Skeletal muscle satellite cell (primary cell): Measurements from ENCODE around the gene AP2B1.
"Not testable (repeated sequence)": the region's sequence is repeated elsewhere in the genome, so short reads cannot be mapped to it uniquely, and the experiment has no call there.

ENCODE experiments used
- H3K27me3 ChIP-seq: 2 replicates; pipeline ENCODE4 v1.7.0; 2013; ENCODE audit warnings: low read length; ENCODE audit not compliant: control insufficient read depth, insufficient read depth
- H3K36me3 ChIP-seq: 2 replicates; pipeline ENCODE4 v1.7.0; 2013; ENCODE audit warnings: mild to moderate bottlenecking, control low read depth, low read length; ENCODE audit not compliant: insufficient read depth
- H3K4me1 ChIP-seq: 2 replicates; pipeline ENCODE4 v1.7.0; 2013; ENCODE audit warnings: low read length; ENCODE audit not compliant: control insufficient read depth, insufficient read depth
- H3K4me2 ChIP-seq: 2 replicates; pipeline ENCODE4 v1.7.0; 2013; ENCODE audit warnings: mild to moderate bottlenecking, low read length
- H3K4me3 ChIP-seq: 2 replicates; pipeline ENCODE4 v1.7.0; 2013; ENCODE audit warnings: low read length
- H3K9ac ChIP-seq: 2 replicates; pipeline ENCODE4 v1.7.0; 2013; ENCODE audit warnings: mild to moderate bottlenecking, low read depth, low read length, moderate library complexity
- H3K9me3 ChIP-seq: replicated peaks from 2 replicates; pipeline ENCODE4 v1.7.0; 2013; ENCODE audit warnings: mild to moderate bottlenecking, control low read depth, low read length

The AP2B1 gene

DNA sequence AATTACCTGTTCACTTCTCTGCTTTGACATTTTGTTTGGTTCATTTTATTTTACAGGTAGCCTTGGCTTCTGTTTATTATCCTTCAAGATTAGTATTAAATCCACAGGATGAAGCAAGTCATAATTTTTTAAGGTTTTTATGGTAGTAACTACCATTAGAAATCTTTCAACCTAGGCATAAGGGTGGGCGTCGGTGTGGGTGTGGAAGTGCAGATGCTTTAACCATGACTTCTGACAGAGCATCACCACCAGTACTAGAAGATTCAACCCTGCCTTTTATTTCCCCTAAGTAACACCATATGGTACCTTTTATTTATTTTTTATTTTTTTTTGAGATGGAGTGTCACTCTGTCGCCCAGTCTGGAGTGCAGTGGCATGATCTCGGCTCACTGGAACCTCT, 22.7 kb downstream of the AP2B1 start:
- H3K36me3 ChIP-seq: peaks cover 56% of the 10 kb centered on the region
- H3K27me3 ChIP-seq: no peaks in the 10 kb centered on the region
- no peak overlapping the region for H3K4me2 ChIP-seq
- no peaks in the 10 kb centered on the region for H3K4me1 ChIP-seq
- no peak overlapping the region for H3K4me3 ChIP-seq
- H3K9me3 ChIP-seq: no peaks in the 10 kb centered on the region
- no peak overlapping the region for H3K9ac ChIP-seq

- not testable (repeated sequence) for H3K27me3 ChIP-seq, H3K4me2 ChIP-seq, H3K9ac ChIP-seq, H3K4me3 ChIP-seq, H3K9me3 ChIP-seq, H3K4me1 ChIP-seq
- H3K36me3 ChIP-seq: peaks cover 56% of the 10 kb centered on the region
These were observed 23.6 kb downstream of the AP2B1 start for GRCh38 chr17:35610746-35611145.

- H3K9ac ChIP-seq: no peak overlapping the region
- H3K9me3 ChIP-seq: no peaks in the 10 kb centered on the region
- H3K4me1 ChIP-seq: no peaks in the 10 kb centered on the region
- peaks cover 40% of the 10 kb centered on the region for H3K36me3 ChIP-seq
- H3K4me3 ChIP-seq: no peak overlapping the region
- no peak overlapping the region for H3K4me2 ChIP-seq
- no peaks in the 10 kb centered on the region for H3K27me3 ChIP-seq
These were observed 25.9 kb downstream of the AP2B1 start for GRCh38 chr17:35612924-35613521.

DNA sequence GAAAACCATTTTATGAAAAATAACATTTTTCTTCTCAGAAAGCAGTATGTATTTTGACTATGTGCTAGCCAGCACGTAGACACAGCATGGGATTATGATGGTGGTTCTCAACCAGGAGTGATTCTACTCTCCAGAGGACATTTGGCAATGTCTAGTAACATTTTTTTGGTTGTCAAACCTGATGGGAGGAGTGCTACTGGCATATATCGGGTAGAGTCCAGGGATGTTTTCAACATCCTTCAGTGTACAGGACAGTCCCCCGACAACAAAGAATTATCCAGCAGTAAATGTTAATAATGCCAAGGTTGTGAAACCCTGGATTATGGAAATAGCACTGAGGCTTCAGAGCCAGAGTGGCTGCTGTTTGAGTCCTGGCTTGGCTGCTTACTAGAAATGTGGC, 27.7 kb downstream of the AP2B1 start:
- H3K9ac ChIP-seq: no peak overlapping the region
- H3K9me3 ChIP-seq: no peaks in the 10 kb centered on the region
- H3K27me3 ChIP-seq: no peaks in the 10 kb centered on the region
- H3K36me3 ChIP-seq: peaks cover 30% of the 10 kb centered on the region
- H3K4me2 ChIP-seq: no peak overlapping the region
- no peak overlapping the region for H3K4me3 ChIP-seq
- no peaks in the 10 kb centered on the region for H3K4me1 ChIP-seq

DNA sequence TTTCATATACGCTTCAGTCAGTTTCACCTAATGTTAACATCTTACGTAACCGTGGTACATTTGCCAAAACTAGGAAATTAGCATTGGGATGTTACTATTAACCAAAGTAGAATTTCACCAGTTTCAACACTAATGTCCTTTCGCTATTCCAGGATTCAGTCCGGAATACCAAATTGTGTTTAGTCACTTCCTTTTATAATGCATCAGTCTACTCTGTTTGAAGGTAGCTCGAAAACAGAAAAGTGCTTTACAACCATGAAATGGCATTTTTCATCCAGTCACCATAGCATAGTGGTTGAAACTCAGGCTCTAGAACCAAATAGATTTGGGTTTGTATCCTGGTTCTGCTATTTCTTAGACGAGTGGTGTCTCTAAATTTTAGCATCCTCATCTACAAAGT, 29.4 kb downstream of the AP2B1 start:
- H3K27me3 ChIP-seq: no peaks in the 10 kb centered on the region
- no peak overlapping the region for H3K9ac ChIP-seq
- no peak overlapping the region for H3K4me3 ChIP-seq
- H3K9me3 ChIP-seq: no peaks in the 10 kb centered on the region
- no peak overlapping the region for H3K4me2 ChIP-seq
- peaks cover 18% of the 10 kb centered on the region for H3K36me3 ChIP-seq
- H3K4me1 ChIP-seq: no peaks in the 10 kb centered on the region

DNA sequence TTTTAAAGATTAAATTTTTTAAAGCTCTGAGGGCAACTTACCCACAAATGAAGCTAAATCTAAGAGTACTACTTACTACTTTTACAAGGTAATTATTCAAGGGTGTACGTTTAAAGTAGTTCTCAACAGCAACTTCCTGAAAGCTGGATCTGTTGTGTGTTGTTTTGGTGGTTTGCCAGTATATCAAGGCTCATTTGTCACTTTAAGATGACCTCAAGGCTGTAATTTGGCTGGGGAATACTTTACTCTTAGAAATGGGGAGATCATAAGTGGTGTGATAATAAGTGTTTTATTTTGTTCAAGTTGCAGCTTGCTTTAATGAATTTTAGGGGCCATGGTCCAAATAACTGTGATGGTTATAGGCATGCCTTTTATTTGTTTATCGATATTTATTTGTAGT, 30.4 kb downstream of the AP2B1 start:
- Histone ChIP-seq H3K4me1 (no peaks in the 10 kb centered on the region), H3K36me3 (peaks cover 18% of the 10 kb centered on the region), H3K9me3 (no peaks in the 10 kb centered on the region)

DNA sequence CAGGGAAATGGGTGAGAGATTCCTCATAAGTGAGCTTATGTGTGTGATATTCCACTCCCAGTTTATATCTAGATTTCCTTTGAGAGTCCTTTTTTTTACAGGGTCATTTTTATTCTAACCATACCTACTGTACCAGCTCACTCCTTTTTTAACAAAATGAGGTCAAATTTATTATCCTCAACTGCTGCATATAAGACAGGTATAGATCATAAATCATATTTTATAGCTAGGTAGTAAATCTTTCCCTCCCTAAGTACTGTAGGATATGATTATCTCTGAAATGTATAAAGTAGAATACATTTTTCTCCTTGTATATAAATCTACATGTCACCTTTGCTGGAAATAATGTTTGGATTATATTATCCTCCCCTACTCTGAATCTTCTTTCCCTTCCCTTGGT, 31.5 kb downstream of the AP2B1 start:
- Histone ChIP-seq H3K27me3 (no peaks in the 10 kb centered on the region), H3K9ac (no peak overlapping the region), H3K4me3 (no peak overlapping the region), H3K4me2 (no peak overlapping the region), H3K36me3 (peaks cover 16% of the 10 kb centered on the region), H3K9me3 (no peaks in the 10 kb centered on the region), H3K4me1 (no peaks in the 10 kb centered on the region)

More for the DNA sequence above, 30.4 kb downstream of the AP2B1 start:
- Histone ChIP-seq H3K4me3 (no peak overlapping the region), H3K27me3 (no peaks in the 10 kb centered on the region), H3K9ac (no peak overlapping the region), H3K4me2 (no peak overlapping the region)

GRCh38 chr17:35621768-35622167, 34.6 kb downstream of the AP2B1 start:
- Histone ChIP-seq H3K36me3 (peaks cover 29% of the 10 kb centered on the region), H3K4me2 (no peak overlapping the region), H3K27me3 (no peaks in the 10 kb centered on the region), H3K4me3 (no peak overlapping the region), H3K9ac (no peak overlapping the region), H3K4me1 (no peaks in the 10 kb centered on the region), H3K9me3 (no peaks in the 10 kb centered on the region)

DNA sequence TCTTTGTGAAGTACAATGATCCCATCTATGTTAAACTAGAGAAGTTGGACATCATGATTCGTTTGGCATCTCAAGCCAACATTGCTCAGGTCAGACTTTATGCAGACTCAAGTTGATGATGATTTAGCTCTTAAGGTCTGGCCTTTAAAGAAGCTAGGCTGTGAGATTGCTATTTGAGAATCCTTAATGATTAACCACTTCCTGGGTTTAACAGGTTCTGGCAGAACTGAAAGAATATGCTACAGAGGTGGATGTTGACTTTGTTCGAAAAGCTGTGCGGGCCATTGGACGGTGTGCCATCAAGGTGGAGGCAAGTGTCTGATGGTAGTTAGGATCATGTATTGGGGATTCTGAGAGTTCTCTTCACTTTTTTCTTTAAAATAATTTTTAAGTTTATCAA, 40.3 kb downstream of the AP2B1 start:
- no peak overlapping the region for H3K4me3 ChIP-seq
- H3K27me3 ChIP-seq: no peaks in the 10 kb centered on the region
- H3K4me2 ChIP-seq: no peak overlapping the region
- no peaks in the 10 kb centered on the region for H3K9me3 ChIP-seq
- H3K9ac ChIP-seq: no peak overlapping the region
- peaks cover 58% of the 10 kb centered on the region for H3K36me3 ChIP-seq
- H3K4me1 ChIP-seq: peaks cover 12% of the 10 kb centered on the region

GRCh38 chr17:35630530-35631148, 43.5 kb downstream of the AP2B1 start:
- H3K36me3 ChIP-seq: peaks cover 57% of the 10 kb centered on the region
- no peaks in the 10 kb centered on the region for H3K27me3 ChIP-seq
- H3K4me2 ChIP-seq: no peak overlapping the region
- peaks cover 12% of the 10 kb centered on the region for H3K4me1 ChIP-seq
- no peak overlapping the region for H3K4me3 ChIP-seq
- H3K9ac ChIP-seq: no peak overlapping the region
- H3K9me3 ChIP-seq: no peaks in the 10 kb centered on the region

DNA sequence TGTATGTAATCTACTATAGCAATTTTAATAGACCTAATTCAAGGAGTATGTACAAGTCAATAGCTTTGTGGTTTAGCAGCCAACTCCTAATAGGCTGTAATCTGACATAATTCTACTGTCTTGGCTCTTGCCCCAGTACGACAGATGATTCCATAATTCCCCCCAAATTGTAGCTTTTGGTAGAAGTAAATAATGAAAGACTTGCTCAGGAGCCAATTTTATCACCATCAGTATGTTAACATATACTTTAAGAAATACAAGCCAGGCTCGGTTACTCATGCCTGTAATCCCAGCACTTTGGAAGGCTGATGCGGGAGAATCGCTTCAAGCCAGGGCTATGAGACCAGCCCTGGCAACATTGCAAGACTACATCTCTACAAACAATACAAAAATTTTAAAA, 53.9 kb downstream of the AP2B1 start:
- no peak overlapping the region for H3K4me3 ChIP-seq
- H3K9ac ChIP-seq: no peak overlapping the region
- no peak overlapping the region for H3K4me2 ChIP-seq
- peaks cover 59% of the 10 kb centered on the region for H3K36me3 ChIP-seq
- no peaks in the 10 kb centered on the region for H3K4me1 ChIP-seq
- no peaks in the 10 kb centered on the region for H3K27me3 ChIP-seq
- no peaks in the 10 kb centered on the region for H3K9me3 ChIP-seq

DNA sequence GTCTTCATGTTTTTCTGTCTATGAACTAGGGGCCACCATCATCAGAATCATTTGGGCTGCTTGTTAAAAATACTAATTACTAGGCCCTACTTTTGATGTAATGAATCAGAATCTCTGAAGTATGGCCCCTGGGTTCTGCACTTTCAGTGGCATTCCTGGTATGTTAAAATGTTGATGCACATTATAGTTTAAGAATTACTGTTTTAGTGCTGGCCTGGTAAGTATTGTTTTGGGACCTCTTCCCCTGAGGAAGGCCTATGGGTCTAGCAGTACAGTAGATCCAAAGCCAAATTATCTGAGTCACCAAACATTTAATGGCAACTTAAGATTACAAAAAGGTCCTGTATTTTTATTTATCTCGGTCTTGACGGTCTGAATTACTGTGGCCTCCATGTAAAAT, 58.8 kb downstream of the AP2B1 start:
- Histone ChIP-seq H3K27me3 (no peaks in the 10 kb centered on the region), H3K36me3 (peaks cover 45% of the 10 kb centered on the region), H3K4me3 (no peak overlapping the region), H3K4me1 (no peaks in the 10 kb centered on the region), H3K9ac (no peak overlapping the region), H3K4me2 (no peak overlapping the region), H3K9me3 (no peaks in the 10 kb centered on the region)
